GM19351 (cell line): ENCODE data around the gene PPIP5K1.
A peak's percentile ranks its signal among the peaks of the same experiment; 100 is the strongest.
"Not testable (repeated sequence)": the region's sequence is repeated elsewhere in the genome, so short reads cannot be mapped to it uniquely, and the experiment has no call there.

Experiments used
- ATAC-seq: cut with Tn5 transposase; IDR thresholded peaks from one replicate; pipeline ENCODE4 v1.9.1; 2021; ENCODE audit warnings: mild to moderate bottlenecking, moderate library complexity; ENCODE audit not compliant: unreplicated experiment

PPIP5K1 gene

DNA sequence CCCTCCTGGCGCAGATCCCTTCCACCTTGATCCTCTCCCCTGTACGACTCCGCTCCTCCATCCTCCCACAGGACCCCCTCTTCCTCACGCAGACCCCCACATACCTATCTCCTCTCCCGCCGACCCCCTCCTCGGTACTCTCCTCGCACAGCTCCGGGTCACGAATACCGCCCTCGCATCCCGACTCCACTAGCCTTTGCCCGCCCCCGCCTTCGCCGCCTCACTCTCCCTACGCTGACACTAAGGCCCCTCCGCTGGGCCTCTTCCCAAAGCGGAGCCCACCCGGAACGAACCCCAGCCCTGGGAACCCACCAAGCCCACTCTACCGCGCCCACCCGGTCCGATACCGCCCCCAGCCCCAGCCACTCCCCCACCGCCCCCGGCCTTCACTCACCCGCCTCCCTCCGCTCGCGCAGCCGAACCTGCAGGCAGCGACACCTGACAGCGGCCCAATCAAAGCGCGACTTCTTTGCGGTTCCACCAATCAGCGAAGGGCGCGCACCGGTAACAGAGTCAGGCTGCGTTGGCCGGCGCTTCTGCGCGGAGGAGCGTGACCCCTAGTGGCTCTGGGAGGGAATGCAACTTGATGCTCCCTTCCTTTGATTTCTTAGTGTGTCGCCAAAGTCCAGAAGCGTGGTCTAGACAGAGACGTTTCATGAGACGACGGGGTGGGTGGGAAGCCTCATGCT, at the start of gene PPIP5K1:
TSS of gene PPIP5K1 (minus strand) at position 431 of the 689 bp plus-strand sequence. CDS start 5,704 bp downstream, outside the sequence.
- peak; percentile 97 for ATAC-seq

DNA sequence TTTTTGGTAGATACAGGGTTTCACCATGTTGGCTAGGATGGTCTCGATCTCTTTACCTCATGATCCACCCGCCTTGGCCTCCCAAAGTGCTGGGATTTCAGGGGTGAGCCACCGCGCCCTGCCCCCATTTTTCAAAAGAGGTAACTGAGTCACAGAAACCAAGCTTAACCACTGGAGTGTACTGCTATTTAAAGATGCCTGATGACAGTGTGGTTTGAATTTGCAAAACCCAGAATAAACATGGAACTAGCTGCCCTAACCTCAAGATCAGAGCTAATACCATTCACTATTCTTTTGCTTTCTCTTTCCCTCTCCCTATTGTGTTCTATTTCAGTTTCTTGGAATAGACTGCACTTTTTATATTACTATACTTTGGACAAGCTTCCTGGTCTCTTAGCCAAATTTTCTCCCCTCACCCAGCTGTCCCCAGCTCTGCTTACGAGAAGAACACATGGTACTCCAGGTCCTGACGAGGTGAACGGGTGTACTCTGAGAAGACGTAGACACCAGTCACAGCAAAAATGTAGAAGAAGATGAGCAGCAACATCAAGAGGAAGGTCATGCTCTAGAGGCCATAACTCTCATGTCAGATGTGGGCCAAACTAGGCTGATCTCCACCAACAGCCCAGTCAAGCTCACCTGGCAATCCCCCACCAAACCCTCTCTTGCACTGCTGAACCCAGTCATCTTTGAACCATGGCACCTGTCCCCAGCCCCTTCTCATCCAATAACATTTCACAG, 48.6 kb upstream of the PPIP5K1 start:
- not testable (repeated sequence) for ATAC-seq

DNA sequence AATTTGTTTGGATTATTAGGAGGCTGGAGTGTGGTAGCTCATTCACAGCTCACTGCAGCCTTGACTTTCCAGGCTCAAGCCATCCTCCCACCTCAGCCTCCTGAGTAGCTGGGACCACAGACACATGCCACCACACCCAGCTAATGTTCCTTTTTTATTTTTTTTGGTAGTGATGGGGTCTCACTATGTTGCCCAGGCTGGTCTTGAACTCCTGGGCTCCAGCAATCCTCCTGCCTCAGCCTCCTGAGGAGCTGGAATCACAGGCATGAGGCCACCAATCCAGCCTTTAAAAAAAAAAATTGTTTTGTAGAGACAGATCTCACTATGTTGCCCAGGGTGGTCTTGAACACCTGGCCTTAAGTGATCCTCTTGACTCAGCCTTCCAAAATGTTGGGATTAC, 36.9 kb upstream of the PPIP5K1 start:
- ATAC-seq = not testable (repeated sequence)

DNA sequence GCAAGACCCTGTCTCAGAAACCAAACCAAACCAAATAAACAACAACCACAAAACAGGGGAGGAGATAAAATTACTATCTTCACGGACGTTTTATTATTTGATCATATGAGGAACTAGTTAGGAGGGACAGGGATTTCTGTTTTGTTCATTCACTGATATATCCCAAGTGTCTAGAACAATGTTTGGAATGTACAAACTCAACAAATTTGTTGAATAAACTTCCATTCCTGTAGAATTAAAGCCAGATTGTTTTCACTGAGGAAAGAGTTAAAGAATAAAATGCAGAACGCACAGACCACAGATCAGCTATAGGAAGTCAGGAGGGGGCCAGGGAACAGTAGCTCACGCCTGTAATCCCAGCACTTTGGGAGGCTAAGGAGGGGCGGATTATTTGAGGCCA, 35.1 kb upstream of the PPIP5K1 start:
- ATAC-seq = no peak

DNA sequence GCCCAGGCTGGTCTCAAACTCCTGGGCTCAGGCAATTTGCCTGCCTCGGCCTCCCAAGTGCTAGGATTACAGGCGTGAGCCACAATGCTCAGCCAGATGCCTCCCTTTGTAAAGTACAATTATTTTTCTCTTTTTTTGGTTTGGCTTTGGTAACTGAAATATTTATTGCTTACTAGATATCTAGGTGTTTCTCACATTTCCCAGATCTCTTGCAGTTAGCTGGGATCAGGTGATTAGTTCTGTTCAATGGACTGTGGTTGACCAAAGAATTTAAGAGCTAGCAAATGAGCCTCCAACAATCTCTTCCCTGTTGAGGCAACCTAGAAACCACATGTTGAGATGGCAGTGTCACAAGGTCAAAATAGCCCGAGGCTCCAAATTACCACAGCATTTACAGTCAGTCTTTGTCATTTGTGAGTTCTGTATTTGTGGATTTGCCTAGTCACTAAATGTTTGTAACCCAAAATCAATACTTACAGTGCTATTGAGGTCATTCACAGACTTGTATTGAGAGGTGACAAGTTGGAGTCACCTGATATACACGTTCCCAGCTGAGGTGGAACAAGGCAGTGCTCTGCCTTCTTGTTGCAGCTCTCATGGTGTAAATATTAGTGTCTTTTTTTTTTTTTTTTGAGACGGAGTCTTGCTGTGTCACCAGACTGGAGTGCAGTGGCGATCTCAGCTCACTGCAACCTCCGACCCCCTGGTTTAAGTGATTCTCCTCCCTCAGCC, 32.2 kb upstream of the PPIP5K1 start:
- not testable (repeated sequence) for ATAC-seq

DNA sequence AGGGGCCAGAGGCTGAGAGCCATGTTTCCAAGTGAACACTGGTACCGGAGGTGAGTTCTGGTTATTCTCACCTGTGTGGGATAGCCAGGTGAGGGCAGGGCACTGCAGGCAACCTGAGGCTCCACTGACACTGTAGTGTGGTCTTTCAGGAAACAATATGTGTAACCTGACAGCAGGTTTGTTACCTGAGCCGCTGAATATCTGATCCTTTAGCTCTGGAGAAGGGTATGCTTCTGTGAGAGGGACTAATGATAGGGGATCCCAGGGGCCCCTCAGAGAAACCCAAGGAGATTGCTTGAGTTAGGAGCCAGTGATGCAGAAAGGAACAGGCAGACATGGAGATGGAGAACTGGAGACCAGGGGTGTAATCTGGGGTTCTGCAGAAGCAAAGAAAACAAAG, 28.7 kb upstream of the PPIP5K1 start, which contains the start of gene STRC:
TSS of gene STRC (minus strand) at position 101 of the 400 bp plus-strand sequence. CDS start at position 23, 78 bp downstream.
- not testable (repeated sequence) for ATAC-seq

DNA sequence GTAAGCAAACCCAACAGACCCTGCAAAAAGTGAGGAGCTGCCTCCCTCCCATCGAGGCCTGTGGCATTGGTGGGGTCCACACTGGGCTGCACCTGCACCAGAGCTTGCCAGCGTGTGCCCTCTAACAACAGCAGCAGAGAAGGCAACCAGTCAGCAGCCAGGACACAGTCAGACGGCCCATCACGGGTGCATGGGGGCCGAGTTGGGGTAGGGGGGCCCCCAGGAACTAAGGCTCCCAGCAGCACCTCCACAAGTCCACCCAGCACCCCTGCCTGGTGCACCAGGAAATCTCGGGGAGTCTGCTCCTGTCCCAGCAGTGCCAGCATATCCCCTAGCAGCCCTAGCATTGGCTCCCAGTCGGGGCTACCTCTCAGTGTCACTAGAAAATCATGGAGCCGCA, 27.7 kb upstream of the PPIP5K1 start:
- not testable (repeated sequence) for ATAC-seq

DNA sequence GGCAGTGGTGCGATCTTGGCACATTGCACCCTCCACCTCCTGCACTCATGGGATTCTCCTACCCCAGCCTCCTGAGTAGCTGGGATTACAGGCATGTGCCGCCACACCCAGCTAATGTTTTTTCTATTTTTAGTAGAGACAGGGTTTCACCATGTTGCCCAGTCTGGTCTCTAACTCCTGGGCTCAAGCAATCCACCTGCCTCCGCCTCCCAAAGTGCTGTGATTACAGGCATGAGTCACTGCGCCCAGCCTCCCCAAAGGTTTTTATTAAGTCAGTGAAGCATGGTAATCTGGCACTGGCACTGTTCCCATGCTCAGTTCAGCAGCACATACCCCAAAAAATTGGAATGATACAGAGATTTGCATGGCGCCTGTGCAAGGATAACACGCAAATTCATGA, 12.2 kb upstream of the PPIP5K1 start:
- ATAC-seq = not testable (repeated sequence)

DNA sequence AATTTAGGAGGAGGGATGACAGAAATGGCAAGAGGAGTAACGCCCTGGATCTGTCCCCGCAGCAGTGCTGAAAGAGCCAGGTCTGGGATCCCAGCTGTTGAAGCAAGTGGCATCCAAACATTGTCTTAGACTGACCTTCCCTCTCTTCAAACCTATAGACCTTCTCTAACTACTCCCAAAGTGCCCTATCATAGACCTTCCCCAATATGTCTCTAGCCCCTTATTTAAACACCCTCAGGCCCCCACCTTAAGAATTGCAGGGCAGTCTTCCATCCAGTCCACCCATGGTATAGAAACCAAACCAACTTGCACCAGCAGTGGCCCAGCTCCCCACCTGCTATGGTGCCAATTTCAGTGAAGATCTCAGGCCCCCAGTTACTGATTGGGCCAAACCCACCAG, 10.2 kb upstream of the PPIP5K1 start:
- not testable (repeated sequence) for ATAC-seq

DNA sequence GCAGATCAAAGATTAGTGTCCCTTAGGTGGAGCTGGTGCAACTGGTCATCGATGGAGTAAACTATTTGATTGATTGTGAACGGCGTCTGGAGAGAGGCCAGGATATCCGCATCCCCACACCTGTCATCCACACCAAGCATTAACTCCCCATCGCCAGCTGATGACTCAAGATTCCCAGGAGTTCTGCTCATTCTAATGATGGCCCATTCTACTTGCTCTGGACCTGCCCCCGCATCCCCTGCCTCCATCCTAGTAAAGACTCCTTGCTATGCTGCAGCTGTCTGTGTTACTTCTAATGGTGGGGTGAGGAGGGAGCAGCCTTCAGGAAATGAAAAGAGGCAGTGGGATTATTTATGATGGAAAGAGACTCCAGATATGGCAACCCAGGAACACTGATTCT, 9.1 kb upstream of the PPIP5K1 start:
- not testable (repeated sequence) for ATAC-seq

DNA sequence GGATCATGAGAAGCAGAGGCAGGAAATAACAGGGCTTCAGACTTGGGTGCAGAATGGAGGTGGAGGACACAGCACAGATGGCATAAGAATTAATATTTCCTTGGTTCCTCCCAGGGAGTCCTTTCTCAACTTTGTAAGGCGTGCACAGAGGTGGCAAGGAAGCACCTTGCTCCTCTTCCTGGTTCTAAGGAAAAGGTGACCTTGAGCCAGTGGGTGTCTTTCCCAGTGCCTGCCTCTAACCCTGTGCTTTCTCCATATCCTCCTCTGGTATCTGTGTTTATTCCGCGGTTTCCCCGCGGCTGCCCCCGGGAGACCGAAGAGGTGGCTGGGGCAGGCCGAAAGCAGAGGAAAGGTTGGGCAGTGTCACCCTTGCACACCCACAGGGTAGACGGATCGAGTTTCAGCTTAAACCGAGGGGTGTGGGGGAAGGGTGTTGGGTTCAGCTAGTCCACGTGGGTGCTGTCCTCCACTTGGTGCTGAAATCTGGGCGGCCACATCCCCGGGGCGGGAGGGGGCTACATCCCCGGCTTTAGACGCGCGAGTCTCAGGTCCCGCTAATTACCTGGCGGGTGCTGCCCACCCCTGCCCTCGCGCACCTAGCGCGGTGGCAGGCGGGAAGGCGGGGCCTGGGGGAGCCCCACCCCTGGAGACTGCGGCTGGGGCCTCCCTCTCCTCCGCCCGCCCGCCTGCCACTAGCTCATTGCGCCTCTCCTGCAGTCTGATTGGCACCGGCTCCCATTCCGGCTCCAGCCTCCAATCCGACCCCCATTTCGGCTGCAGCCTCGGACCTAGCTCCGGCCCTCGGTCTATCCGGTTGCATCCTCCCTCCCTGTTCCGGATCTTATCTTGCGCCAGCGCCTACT, 3.6 kb upstream of the PPIP5K1 start, which contains the start of gene CKMT1B:
TSS of gene CKMT1B (plus strand) at position 700 of the 863 bp plus-strand sequence. CDS start 192 bp downstream, outside the sequence.
- ATAC-seq = not testable (repeated sequence)

DNA sequence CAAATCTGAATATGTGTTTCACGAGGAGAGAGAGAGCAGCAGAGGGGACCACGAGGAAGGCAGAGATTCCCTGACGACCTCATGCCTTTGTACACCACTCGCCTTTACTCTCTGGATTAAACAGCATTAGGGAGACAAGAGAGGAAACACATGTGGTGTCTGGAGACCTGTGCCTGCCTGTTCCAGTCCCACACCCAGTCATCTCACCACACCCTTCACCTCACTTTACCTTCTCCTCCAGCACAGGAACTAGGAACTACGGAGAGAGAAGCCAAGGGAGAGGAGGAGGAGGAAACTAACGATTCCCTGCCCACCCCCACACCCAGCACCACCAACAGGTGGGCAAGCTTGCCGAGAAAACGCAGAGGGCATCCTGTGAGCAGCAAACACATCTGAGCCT, 2.8 kb upstream of the PPIP5K1 start:
- ATAC-seq = not testable (repeated sequence)

DNA sequence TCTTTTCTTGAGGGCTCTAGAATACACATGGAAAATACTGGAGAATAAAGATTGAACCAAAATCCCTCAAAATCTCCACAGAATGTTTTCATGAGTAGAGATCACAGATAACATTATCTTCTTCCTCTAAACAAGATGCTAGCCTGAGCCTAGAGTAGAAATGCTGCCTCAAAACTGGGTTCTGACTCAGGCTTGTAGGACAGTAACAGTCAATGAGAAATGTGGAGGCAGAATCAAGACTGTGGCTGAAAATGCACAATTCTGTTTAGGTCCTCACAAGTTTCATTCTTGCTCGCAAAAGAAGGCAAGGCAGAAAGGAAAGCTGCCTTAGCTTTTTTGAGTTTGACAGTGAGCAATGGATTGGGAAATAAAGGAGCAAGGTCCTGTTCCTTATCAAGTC, 15.4 kb downstream of the PPIP5K1 start:
- ATAC-seq = not testable (repeated sequence)

DNA sequence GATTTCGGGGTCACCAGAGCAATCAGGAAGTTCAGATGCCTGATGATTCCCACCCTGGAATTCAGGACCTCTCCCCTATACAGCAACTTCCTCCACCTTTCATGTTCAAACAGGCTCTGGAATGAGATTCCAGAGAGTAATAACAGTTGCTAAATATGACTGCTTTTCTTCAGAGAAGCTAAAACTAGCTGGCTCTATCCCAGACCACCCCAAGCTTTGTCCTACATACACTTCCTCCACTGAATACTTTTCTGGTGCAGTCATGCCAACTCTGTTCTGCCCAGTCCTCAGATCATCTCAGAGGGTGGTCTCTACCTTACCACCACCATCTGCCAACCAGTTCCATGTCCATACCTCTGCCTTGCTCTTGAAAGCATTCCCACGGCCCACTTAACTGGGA, 23.4 kb downstream of the PPIP5K1 start:
- ATAC-seq = not testable (repeated sequence)

DNA sequence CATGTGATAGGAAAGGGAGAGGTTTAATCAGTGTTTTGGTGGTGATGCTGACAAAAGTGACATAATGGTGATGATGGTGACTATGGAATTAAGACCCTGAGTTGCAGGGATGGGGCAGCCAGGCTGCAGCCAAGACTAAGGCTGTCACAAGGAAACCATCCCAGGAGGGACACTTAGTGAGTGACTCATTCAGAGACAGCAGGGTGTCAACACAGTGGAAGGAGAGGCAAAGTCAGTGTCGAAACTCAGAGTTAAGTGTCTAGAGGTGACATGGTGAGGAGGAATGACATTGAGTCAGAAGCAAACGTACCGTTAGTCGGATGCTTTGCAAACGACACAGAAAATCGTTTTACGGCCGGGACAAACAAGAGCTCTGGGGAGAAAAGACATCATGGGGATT, 26.2 kb downstream of the PPIP5K1 start:
- ATAC-seq = not testable (repeated sequence)

DNA sequence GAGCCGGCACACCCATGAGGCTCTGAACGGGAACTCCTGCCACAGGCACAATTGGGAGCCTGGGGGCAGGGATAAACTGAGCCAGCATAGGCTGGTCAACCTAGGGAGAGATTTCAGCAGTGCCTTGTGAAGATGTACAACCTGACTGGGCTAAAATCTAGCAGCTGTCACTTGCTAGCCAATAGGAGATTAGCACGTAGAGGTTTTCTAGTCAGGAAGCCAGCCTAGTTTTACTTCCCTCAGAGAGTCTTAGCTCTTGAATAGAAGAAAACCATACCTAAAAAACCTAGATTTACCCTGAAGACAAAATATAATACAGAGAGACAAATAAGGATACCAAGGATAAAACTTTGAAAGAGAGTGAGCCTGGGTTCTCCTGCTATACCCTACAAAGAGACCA, 27.3 kb downstream of the PPIP5K1 start:
- not testable (repeated sequence) for ATAC-seq

DNA sequence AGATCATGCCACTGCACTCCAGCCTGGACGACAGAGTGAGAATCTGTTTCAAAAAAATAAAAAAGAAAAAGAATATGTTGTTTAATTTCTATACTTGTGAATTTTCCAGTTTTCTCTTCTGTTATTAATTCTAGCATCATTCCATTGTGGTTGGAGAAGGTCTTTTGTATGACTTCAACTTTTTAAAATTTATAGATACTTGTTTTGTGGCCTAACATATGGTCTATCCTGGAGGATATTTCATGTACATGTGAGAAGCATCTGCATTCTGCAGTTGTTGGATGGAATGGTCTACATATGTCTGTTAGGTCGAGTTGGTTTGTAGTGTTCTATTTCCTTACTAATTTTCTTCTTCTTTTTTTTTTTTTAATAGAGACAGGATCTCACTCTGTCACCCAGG, 37.0 kb downstream of the PPIP5K1 start:
- ATAC-seq = no peak

DNA sequence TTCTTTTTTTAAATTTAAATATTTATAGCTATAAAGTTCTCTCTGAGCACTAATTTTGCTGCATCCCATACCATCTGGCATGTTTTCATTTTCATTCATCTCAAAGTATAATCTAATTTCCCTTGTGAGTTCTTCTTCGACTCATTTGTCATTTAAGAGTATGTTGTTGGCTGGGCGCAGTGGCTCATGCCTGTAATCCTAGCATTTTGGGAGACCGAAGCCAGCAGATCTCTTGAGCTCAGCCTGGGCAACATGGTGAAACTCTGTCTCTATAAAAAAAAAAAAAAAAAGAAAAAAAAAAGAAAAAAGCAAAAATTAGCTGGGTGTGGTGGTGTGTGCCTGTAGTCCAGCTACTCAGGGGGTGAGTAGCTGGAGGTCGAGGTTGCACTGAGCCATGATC, 37.8 kb downstream of the PPIP5K1 start:
- no peak for ATAC-seq

DNA sequence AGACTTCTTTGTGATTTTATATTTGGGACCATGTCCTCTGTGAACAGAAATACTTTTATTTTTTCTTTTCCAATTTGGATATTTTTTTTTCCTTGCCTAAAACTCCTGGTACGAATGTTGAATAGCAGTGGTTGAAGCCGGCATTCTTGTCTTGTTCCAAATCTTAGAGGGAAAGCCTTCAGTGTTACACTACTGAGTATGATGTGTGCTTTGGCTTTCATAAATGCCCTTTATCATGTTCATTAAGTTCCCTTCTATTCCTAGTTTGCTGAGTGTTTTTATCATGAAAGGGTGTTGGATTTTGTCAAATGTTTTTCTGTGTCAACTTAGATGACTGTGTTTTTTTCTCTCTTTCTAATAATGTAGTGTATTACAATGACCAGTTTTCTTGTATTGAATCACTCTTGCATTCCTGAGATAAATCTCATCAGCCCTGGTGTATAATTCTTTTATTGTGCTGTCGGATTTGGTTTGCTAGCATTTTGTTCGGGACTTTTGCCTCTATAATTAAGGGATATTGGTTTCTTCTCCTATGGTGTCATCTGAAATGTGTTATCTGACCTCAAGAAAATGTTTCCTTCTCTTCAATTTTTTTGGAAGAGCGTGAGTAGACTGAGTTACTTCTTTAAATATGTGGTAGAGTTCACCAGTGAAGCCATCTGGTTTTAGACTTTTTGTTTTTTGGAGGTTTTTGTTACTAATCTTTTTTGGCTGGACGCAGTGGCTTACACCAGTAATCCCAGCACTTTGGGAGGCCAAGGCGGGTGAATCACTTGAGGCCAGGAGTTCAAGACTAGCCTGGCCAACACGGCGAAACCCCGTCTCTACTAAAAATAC, 39.3 kb downstream of the PPIP5K1 start:
- no peak for ATAC-seq
